Peyer's patch (tissue), 4 donors: ENCODE results near the gene SRPRB.

Experiments
- POLR2A ChIP-seq, 2 donors: fragments of 450-650 bp; IDR thresholded peaks; one replicate each; pipeline ENCODE4 v1.5.1; 2017; ENCODE audit warnings: antibody characterized with exemption in 2 of 2, mild to moderate bottlenecking in 2 of 2, moderate library complexity in 2 of 2
- TF ChIP-seq, protein P1 (sequence below), 6 experiments: fragments of 450-650 bp in 4 of 6; fragments of 200-600 bp in 2 of 6; sonication (generic) in 1 of 6; IDR thresholded peaks; one replicate each; pipeline ENCODE4 v1.5.1; 2017 to 2019; ENCODE audit warnings: antibody characterized with exemption in 6 of 6, mild to moderate bottlenecking in 3 of 6, moderate library complexity in 1 of 6

- TF ChIP-seq, protein P1, sequence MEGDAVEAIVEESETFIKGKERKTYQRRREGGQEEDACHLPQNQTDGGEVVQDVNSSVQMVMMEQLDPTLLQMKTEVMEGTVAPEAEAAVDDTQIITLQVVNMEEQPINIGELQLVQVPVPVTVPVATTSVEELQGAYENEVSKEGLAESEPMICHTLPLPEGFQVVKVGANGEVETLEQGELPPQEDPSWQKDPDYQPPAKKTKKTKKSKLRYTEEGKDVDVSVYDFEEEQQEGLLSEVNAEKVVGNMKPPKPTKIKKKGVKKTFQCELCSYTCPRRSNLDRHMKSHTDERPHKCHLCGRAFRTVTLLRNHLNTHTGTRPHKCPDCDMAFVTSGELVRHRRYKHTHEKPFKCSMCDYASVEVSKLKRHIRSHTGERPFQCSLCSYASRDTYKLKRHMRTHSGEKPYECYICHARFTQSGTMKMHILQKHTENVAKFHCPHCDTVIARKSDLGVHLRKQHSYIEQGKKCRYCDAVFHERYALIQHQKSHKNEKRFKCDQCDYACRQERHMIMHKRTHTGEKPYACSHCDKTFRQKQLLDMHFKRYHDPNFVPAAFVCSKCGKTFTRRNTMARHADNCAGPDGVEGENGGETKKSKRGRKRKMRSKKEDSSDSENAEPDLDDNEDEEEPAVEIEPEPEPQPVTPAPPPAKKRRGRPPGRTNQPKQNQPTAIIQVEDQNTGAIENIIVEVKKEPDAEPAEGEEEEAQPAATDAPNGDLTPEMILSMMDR (IDR thresholded peaks at IDR 0.05), result no peak
- TF ChIP-seq POLR2A (IDR thresholded peaks at IDR 0.05), result no peak
Observed at GRCh38 chr3:133835961-133836360, 30.3 kb downstream of the SRPRB start.
